ENCODE measurements around the gene HDAC4.

DNA sequence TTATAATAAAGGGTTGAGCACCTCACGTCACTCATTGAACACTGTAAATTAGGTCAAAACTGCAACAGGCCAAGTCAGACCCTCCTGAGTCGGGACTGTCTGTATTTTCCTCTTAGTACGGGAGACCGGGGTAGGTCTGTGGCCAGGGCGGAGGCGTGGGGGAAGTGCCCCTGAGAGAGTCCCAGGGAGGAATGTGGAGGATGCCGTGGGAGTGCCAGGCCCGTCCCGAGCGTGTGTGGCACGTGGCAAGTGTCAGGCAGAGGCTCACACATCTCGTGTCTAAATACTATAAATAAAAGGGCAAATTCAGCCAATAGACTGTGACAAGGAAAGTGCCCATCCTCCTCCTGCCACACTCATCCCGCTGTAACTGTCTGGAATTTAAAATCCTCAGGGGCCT lies 6.3 kb upstream of the HDAC4 start:
- TF ChIP-seq, protein P1, sequence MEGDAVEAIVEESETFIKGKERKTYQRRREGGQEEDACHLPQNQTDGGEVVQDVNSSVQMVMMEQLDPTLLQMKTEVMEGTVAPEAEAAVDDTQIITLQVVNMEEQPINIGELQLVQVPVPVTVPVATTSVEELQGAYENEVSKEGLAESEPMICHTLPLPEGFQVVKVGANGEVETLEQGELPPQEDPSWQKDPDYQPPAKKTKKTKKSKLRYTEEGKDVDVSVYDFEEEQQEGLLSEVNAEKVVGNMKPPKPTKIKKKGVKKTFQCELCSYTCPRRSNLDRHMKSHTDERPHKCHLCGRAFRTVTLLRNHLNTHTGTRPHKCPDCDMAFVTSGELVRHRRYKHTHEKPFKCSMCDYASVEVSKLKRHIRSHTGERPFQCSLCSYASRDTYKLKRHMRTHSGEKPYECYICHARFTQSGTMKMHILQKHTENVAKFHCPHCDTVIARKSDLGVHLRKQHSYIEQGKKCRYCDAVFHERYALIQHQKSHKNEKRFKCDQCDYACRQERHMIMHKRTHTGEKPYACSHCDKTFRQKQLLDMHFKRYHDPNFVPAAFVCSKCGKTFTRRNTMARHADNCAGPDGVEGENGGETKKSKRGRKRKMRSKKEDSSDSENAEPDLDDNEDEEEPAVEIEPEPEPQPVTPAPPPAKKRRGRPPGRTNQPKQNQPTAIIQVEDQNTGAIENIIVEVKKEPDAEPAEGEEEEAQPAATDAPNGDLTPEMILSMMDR (IDR thresholded peaks at IDR 0.05): no peak
- no peak for TF ChIP-seq ZFX (IDR thresholded peaks at IDR 0.05; ENCODE audit: borderline replicate concordance)

All from 22Rv1 (cell line).